ENCODE data around the gene KIF15. TPM values are rescaled to one million over a fixed set of nuclear protein-coding genes. Genes with fewer than 3 reads are reported as not detected.

The KIF15 gene
- total RNA-seq, 2 experiments from 2014 or later: 42.1 to 45.8 TPM

DNA sequence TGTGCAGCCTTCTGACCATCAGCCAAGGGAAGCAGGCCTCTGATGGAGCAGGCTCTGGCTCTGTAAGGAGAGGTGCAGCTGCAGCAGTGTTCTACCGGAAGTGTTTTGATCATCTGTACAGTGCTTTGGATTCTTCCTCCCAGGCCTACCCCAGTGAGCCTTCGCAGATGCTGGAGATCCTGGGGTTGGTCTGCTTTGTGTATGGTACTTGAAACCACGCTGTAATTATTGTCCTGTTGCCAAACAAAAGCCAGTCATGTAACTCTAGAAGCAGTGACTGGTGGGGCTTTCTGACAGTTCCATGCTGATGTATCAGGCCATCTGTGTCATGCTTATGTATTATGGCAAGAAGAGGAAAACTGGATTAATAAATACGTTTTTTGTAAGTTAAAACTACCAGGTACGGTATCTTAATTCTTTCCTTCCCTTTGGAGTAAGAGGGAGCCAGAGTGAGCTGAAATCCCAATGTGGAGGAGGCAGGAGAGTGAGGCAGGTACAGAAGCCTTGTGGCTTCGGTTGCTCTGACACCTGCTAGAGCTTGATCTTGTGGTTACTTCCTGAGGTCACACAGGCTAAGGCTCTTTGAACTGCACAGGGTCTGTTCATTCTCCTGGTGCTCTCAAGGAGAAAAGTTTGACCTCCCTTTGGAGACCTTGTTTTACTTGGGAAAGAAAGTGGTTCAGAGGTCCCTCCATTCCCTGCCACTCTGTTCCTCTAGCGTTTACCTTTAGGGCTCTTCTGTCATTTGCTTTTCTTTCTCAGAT lies 103.9 kb downstream of the KIF15 start:
- peaks cover 44% of the 10 kb centered on the region for H3K4me1 Mint-ChIP-seq (ENCODE audit: low read depth)
- H3K27ac Mint-ChIP-seq: peak overlapping the region; percentile 37
- H3K36me3 Mint-ChIP-seq (ENCODE audit: low read depth): peaks cover 24% of the 10 kb centered on the region
- no peaks in the 10 kb centered on the region for H3K27me3 Mint-ChIP-seq (ENCODE audit: low read depth)
- peak; percentile 10 for DNase-seq
- H3K9me3 Mint-ChIP-seq: no peaks in the 10 kb centered on the region
- CTCF ChIA-PET: interaction anchor here (0.6 kb wide), 1 partner anchor 104 kb away, joined by 3 read pairs; the partner anchor contains the start of genes KIAA1143 and KIF15
- H3K4me3 Mint-ChIP-seq: no peak overlapping the region
- intact Hi-C loops (cut with micrococcal nuclease): no loop called here

- Mint-ChIP-seq H3K36me3 (ENCODE audit: low read depth) (peaks cover 24% of the 10 kb centered on the region), H3K9me3 (no peaks in the 10 kb centered on the region), H3K4me3 (no peak overlapping the region), H3K4me1 (ENCODE audit: low read depth) (peaks cover 39% of the 10 kb centered on the region), H3K27ac (no peak overlapping the region), H3K27me3 (ENCODE audit: low read depth) (no peaks in the 10 kb centered on the region)
- CTCF ChIA-PET: no interaction called here
- intact Hi-C loops (cut with micrococcal nuclease): no loop called here
- no peak for DNase-seq
These were observed 106.0 kb downstream of the KIF15 start for GRCh38 chr3:44867421-44868111.

GRCh38 chr3:44870375-44871061 lies 108.9 kb downstream of the KIF15 start:
- Mint-ChIP-seq H3K4me1 (ENCODE audit: low read depth) (peaks cover 13% of the 10 kb centered on the region), H3K4me3 (no peak overlapping the region), H3K9me3 (no peaks in the 10 kb centered on the region), H3K27me3 (ENCODE audit: low read depth) (no peaks in the 10 kb centered on the region), H3K27ac (no peak overlapping the region), H3K36me3 (ENCODE audit: low read depth) (peaks cover 19% of the 10 kb centered on the region)
- CTCF ChIA-PET: no interaction called here
- no peak for DNase-seq
- intact Hi-C loops (cut with micrococcal nuclease): no loop called here

DNA sequence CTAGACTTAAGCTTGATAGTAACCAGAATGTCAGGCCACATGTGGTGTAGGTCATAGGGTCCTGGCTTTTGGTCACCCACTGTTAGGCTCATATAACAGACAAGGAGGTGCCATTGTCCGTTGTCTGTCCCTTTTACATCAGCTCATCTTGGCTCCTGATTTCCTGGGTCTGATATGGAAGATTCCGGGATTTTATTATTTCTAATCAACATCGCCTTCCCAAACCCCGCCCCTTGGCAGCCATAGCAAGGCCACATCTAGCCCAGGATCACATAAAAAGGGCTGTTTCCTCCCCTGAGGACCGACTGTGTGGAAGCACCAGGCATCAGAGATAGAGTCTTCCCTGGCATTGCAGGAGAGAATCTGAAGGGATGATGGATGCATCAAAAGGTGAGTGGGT lies 112.7 kb downstream of the KIF15 start, which contains the start of gene TGM4:
TSS of gene TGM4 (plus strand) at position 301 of the 400 bp plus-strand sequence. CDS start at position 372, 71 bp downstream.
- Mint-ChIP-seq H3K36me3 (ENCODE audit: low read depth) (no peaks in the 10 kb centered on the region), H3K4me3 (no peak within 1 kb of the TSS), H3K4me1 (ENCODE audit: low read depth) (no peaks in the 10 kb centered on the region), H3K27me3 (ENCODE audit: low read depth) (no peaks in the 10 kb centered on the region), H3K9me3 (no peaks in the 10 kb centered on the region), H3K27ac (no peak within 1 kb of the TSS)
- no peak for DNase-seq
- CTCF ChIA-PET: interaction anchor here (0.7 kb wide), 1 partner anchor 40 kb away, joined by 3 read pairs; no protein-coding TSS in a partner anchor
- intact Hi-C loops (cut with micrococcal nuclease): no loop called here

DNA sequence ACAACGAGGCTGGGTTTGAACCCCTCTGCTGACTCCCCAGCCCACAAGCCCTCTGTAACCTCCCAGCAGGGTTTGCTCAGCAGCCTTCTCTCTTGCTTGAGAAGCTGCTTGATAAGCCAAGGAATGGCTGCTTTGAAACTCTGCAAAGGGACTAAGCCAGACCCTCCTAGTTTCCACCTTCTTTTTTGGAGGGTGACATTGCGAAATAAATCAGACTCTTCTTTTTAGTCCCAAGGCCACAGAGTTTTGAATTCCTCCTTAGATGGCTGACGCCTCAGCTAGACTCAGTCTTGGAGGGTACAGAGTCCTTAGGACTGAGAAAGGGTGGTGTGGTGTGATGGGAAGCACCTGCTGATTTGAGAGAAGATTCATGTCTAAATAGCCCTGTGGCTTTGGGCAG lies 114.0 kb downstream of the KIF15 start:
- Mint-ChIP-seq H3K4me3 (no peak overlapping the region), H3K27ac (no peak overlapping the region), H3K36me3 (ENCODE audit: low read depth) (no peaks in the 10 kb centered on the region), H3K27me3 (ENCODE audit: low read depth) (no peaks in the 10 kb centered on the region), H3K9me3 (no peaks in the 10 kb centered on the region), H3K4me1 (ENCODE audit: low read depth) (no peaks in the 10 kb centered on the region)
- CTCF ChIA-PET: no interaction called here
- DNase-seq: no peak
- intact Hi-C loops (cut with micrococcal nuclease): no loop called here

DNA sequence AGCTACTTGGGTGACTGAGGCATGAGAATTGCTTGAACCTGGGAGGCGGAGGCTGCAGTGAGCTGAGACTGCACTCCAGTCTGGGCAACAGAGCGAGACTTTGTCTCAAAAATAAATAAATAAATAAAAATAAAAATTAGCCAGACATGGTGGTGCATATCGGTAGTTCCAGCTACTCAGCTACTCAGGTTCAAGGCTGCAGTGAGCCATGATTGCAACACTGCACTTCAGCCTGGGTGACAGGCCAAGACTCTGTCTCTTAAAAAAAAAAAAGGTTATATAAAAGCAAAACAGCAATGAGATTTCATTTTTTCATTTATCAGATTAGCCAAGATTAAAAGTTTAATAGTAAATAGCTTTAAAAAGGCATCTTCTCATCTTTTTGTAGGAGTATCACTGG lies 115.7 kb downstream of the KIF15 start:
- Mint-ChIP-seq H3K36me3 (ENCODE audit: low read depth) (no peaks in the 10 kb centered on the region), H3K4me3 (no peak overlapping the region), H3K27me3 (ENCODE audit: low read depth) (no peaks in the 10 kb centered on the region), H3K4me1 (ENCODE audit: low read depth) (no peaks in the 10 kb centered on the region), H3K9me3 (no peaks in the 10 kb centered on the region), H3K27ac (no peak overlapping the region)
- DNase-seq: no peak
- CTCF ChIA-PET: interaction anchor here (0.6 kb wide), 2 partner anchors 10 to 573 kb away, joined by 3 read pairs; no protein-coding TSS in a partner anchor
- intact Hi-C loops (cut with micrococcal nuclease): no loop called here

GRCh38 chr3:44880284-44880683 lies 118.7 kb downstream of the KIF15 start:
- CTCF ChIA-PET: no interaction called here
- H3K4me1 Mint-ChIP-seq (ENCODE audit: low read depth): no peaks in the 10 kb centered on the region
- no peaks in the 10 kb centered on the region for H3K9me3 Mint-ChIP-seq
- H3K4me3 Mint-ChIP-seq: no peak overlapping the region
- H3K36me3 Mint-ChIP-seq (ENCODE audit: low read depth): no peaks in the 10 kb centered on the region
- no peak for DNase-seq
- no peaks in the 10 kb centered on the region for H3K27me3 Mint-ChIP-seq (ENCODE audit: low read depth)
- H3K27ac Mint-ChIP-seq: no peak overlapping the region
- intact Hi-C loops (cut with micrococcal nuclease): no loop called here

DNA sequence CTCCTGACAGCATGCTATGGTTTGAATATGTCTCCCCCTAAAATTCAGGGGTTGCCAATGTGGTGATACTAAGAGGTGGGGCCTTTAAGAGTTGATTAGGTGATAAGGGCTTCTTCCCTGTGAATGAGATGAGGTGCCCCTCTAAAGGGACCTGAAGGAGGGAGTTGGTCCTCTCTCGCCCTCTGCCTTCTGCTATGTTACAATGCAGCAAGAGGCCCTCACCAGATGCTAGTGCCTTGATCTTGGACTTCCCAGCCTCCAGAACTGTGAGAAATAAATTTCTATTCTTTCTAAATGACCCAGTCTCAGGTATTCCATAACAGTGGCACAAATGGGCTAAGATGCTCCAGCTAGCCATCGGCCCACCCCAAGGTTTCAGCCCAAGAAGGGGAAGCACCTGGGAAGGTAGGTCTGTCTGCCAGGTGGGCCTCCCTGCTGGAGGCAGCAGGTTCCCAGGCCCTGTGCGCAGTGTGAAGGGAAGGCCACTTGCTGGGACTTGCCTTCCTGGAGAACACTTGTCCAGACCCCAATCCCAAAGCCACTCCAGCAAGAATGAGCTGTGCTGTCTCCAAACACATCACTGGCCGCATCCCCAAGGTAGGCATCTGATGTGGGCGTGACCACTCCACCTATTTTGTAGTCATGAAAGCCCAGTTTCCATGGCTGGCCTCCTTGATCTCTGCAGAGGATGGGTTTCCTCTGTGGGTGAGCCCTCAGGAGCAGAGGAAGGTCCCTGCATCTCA lies 121.8 kb downstream of the KIF15 start:
- CTCF ChIA-PET: interaction anchor here (1.2 kb wide), 1 partner anchor 351 kb away, joined by 3 read pairs; no protein-coding TSS in a partner anchor
- intact Hi-C loops (cut with micrococcal nuclease): no loop called here
- Mint-ChIP-seq H3K4me1 (ENCODE audit: low read depth) (no peaks in the 10 kb centered on the region), H3K27ac (no peak overlapping the region), H3K4me3 (no peak overlapping the region), H3K9me3 (no peaks in the 10 kb centered on the region), H3K27me3 (ENCODE audit: low read depth) (peaks cover 2% of the 10 kb centered on the region), H3K36me3 (ENCODE audit: low read depth) (no peaks in the 10 kb centered on the region)
- no peak for DNase-seq

- no peaks in the 10 kb centered on the region for H3K4me1 Mint-ChIP-seq (ENCODE audit: low read depth)
- CTCF ChIA-PET: no interaction called here
- H3K27ac Mint-ChIP-seq: no peak overlapping the region
- H3K27me3 Mint-ChIP-seq (ENCODE audit: low read depth): peaks cover 2% of the 10 kb centered on the region
- intact Hi-C loops (cut with micrococcal nuclease): no loop called here
- no peaks in the 10 kb centered on the region for H3K9me3 Mint-ChIP-seq
- no peak for DNase-seq
- no peak overlapping the region for H3K4me3 Mint-ChIP-seq
- H3K36me3 Mint-ChIP-seq (ENCODE audit: low read depth): no peaks in the 10 kb centered on the region
These were observed 122.4 kb downstream of the KIF15 start for GRCh38 chr3:44883999-44884431.

DNA sequence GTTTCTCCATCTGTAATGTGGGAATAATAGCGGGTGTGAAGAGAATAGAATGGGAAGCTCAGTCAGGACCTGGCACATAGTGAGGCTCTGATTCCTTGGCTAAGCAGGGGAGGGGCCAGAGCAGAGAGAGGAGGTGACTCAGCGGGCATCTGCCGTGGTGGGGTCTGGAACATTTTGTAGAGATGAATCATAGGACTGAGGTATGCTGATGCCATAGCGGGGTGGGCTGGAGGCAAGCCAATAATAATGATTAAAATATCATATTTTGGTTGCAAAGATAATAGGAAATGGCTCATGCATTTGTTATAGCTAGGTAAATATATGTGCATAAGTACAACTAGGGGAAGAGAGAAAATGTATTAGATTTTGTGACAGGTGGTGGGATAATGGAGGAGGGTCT lies 124.0 kb downstream of the KIF15 start:
- no peak overlapping the region for H3K27ac Mint-ChIP-seq
- H3K4me3 Mint-ChIP-seq: no peak overlapping the region
- H3K36me3 Mint-ChIP-seq (ENCODE audit: low read depth): no peaks in the 10 kb centered on the region
- intact Hi-C loops (cut with micrococcal nuclease): no loop called here
- H3K9me3 Mint-ChIP-seq: no peaks in the 10 kb centered on the region
- CTCF ChIA-PET: no interaction called here
- no peak for DNase-seq
- H3K4me1 Mint-ChIP-seq (ENCODE audit: low read depth): no peaks in the 10 kb centered on the region
- H3K27me3 Mint-ChIP-seq (ENCODE audit: low read depth): peaks cover 2% of the 10 kb centered on the region

- no peak overlapping the region for H3K27ac Mint-ChIP-seq
- no peaks in the 10 kb centered on the region for H3K36me3 Mint-ChIP-seq (ENCODE audit: low read depth)
- peaks cover 2% of the 10 kb centered on the region for H3K27me3 Mint-ChIP-seq (ENCODE audit: low read depth)
- no peaks in the 10 kb centered on the region for H3K9me3 Mint-ChIP-seq
- no peak for DNase-seq
- intact Hi-C loops (cut with micrococcal nuclease): no loop called here
- H3K4me3 Mint-ChIP-seq: no peak overlapping the region
- CTCF ChIA-PET: no interaction called here
- no peaks in the 10 kb centered on the region for H3K4me1 Mint-ChIP-seq (ENCODE audit: low read depth)
These were observed 125.0 kb downstream of the KIF15 start for GRCh38 chr3:44886561-44886960.

- H3K36me3 Mint-ChIP-seq (ENCODE audit: low read depth): no peaks in the 10 kb centered on the region
- no peaks in the 10 kb centered on the region for H3K4me1 Mint-ChIP-seq (ENCODE audit: low read depth)
- intact Hi-C loops (cut with micrococcal nuclease): no loop called here
- no peak overlapping the region for H3K27ac Mint-ChIP-seq
- peaks cover 2% of the 10 kb centered on the region for H3K27me3 Mint-ChIP-seq (ENCODE audit: low read depth)
- no peaks in the 10 kb centered on the region for H3K9me3 Mint-ChIP-seq
- CTCF ChIA-PET: interaction anchor here (0.6 kb wide), 1 partner anchor 9 kb away, joined by 3 read pairs; no protein-coding TSS in a partner anchor
- DNase-seq: no peak
- H3K4me3 Mint-ChIP-seq: no peak overlapping the region
These were observed 125.5 kb downstream of the KIF15 start for GRCh38 chr3:44887101-44887500.

All from activated naive CD4-positive, alpha-beta T cell treated with anti-CD3 and anti-CD28 coated beads for 36 hours (primary cell).